Breast epithelium (tissue), 4 donors: ENCODE results near the gene FAM76B. TPM values are rescaled to one million over a fixed set of nuclear protein-coding genes. Genes with fewer than 3 reads are reported as not detected.

Source experiments
- DNase-seq, 2 donors: peaks; one replicate each; pipeline ENCODE4 v3.0.0-alpha.2; 2019; ENCODE audit warnings: low spot score in 2 of 2
- H3K27ac ChIP-seq, 2 donors: fragments of 200-600 bp; sonication (generic) in 1 of 2; one replicate each; pipeline ENCODE4 v1.5.1; 2016 to 2019; ENCODE audit warnings: mild to moderate bottlenecking in 1 of 2
- H3K27me3 ChIP-seq, 2 donors: fragments of 200-600 bp; sonication (generic) in 1 of 2; one replicate each; pipeline versions ENCODE4 v1.5.1 to v1.6.0; 2017 to 2019; ENCODE audit warnings: control low read depth in 1 of 2, mild to moderate bottlenecking in 1 of 2
- H3K36me3 ChIP-seq: fragments of 200-600 bp; one replicate; pipeline ENCODE4 v1.5.1; 2019
- H3K4me1 ChIP-seq, 2 donors: fragments of 200-600 bp; sonication (generic); one replicate each; pipeline ENCODE4 v1.5.1; 2016 to 2019; ENCODE audit warnings: control low read depth in 1 of 2
- H3K4me3 ChIP-seq, 3 donors: fragments of 200-600 bp; sonication (generic); 1 replicate in 2 of 3; 2 replicates in 1 of 3; pipeline ENCODE4 v1.5.1; 2016 to 2019; ENCODE audit warnings: mild to moderate bottlenecking in 3 of 3, moderate library complexity in 2 of 3
- H3K9me3 ChIP-seq, 2 donors: fragments of 200-600 bp; sonication (generic) in 1 of 2; one replicate each; pipeline ENCODE4 v1.5.1; 2016 to 2019; ENCODE audit warnings: control low read depth in 1 of 2
- POLR2A ChIP-seq: fragments of 450-650 bp; IDR thresholded peaks from one replicate; pipeline ENCODE4 v1.6.1; 2016; ENCODE audit warnings: antibody characterized with exemption, mild to moderate bottlenecking, moderate library complexity
- POLR2AphosphoS5 ChIP-seq, 3 donors: sonication (generic); formaldehyde crosslinking; IDR thresholded peaks; one replicate each; pipeline ENCODE4 v1.6.1; 2017; ENCODE audit warnings: antibody characterized with exemption in 3 of 3
- intact Hi-C: fragments of 100-400 bp; cut with DNase I; formaldehyde crosslinking; loops from one replicate; pipeline ENCODE4 v1.15.1; 2023; ENCODE audit warnings: low total_unique reads
- total RNA-seq, 3 donors: library from RNA; depleted of rRNA; stranded (reverse); fragments of >200 nt; gene quantifications; one replicate each; pipeline ENCODE4 v1.1.0, GENCODE V29; 2016
- TF ChIP-seq, protein P1 (sequence below), 3 donors: fragments of 450-650 bp; IDR thresholded peaks; one replicate each; pipeline ENCODE4 v1.5.1; 2016 to 2017; ENCODE audit warnings: antibody characterized with exemption in 3 of 3, mild to moderate bottlenecking in 3 of 3, moderate library complexity in 3 of 3

The FAM76B gene
- total RNA-seq, 3 donors from 2014 or later: 42.1 to 69.7 (median 48.8) TPM

DNA sequence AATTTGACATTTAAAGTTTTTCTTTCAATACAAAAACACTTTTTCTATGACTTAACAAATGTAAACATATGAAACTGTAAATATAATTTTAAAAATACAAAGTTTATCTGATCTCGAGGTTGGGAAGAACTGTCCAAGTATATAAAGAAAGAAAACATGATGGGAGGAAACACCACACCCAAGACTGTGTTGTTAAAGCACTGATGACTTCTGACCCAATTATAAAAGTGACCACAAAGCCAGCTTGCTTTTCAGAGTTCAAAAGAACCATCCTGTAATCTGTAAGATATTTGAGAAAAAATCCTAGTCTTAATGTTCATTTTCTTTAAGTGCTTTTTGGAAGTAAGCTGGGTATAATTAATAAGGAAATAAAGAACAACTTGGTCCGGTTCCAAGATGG lies 16.3 kb upstream of the FAM76B start:
- intact Hi-C loops: no loop called here
- TF ChIP-seq POLR2AphosphoS5 (IDR thresholded peaks at IDR 0.05) (no peak), POLR2A (no peak)
- TF ChIP-seq, protein P1, sequence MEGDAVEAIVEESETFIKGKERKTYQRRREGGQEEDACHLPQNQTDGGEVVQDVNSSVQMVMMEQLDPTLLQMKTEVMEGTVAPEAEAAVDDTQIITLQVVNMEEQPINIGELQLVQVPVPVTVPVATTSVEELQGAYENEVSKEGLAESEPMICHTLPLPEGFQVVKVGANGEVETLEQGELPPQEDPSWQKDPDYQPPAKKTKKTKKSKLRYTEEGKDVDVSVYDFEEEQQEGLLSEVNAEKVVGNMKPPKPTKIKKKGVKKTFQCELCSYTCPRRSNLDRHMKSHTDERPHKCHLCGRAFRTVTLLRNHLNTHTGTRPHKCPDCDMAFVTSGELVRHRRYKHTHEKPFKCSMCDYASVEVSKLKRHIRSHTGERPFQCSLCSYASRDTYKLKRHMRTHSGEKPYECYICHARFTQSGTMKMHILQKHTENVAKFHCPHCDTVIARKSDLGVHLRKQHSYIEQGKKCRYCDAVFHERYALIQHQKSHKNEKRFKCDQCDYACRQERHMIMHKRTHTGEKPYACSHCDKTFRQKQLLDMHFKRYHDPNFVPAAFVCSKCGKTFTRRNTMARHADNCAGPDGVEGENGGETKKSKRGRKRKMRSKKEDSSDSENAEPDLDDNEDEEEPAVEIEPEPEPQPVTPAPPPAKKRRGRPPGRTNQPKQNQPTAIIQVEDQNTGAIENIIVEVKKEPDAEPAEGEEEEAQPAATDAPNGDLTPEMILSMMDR (IDR thresholded peaks at IDR 0.05): no peak
- Histone ChIP-seq H3K9me3 (no peaks in the 10 kb centered on the region), H3K27me3 (no peaks in the 10 kb centered on the region), H3K36me3 (no peaks in the 10 kb centered on the region), H3K4me3 (no peak overlapping the region), H3K27ac (no peak overlapping the region), H3K4me1 (no peaks in the 10 kb centered on the region)
- DNase-seq: no peak

DNA sequence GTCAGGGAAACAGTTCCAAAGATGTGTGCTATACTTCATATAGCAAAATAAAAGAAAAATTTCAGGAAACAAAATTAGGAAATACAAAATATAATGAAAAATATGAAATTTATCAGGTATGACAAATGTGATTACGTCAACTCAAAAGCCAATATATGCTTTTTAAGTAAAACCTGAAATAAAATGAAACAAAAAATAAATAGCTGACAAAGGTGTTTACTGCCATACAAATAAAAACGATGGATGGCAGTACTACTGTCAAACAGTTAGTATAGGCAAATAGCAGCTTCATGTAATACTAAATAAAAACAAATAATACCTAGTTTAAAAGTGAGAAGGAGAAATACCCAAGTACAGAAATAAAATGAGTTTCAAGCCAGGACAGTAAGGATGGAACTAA lies 14.4 kb upstream of the FAM76B start:
- Histone ChIP-seq H3K27me3 (no peaks in the 10 kb centered on the region), H3K4me3 (no peak overlapping the region), H3K9me3 (no peaks in the 10 kb centered on the region), H3K36me3 (no peaks in the 10 kb centered on the region), H3K27ac (no peak overlapping the region), H3K4me1 (no peaks in the 10 kb centered on the region)
- intact Hi-C loops: no loop called here
- no peak for TF ChIP-seq POLR2AphosphoS5 (IDR thresholded peaks at IDR 0.05)
- no peak for TF ChIP-seq POLR2A
- TF ChIP-seq, protein P1 (IDR thresholded peaks at IDR 0.05): no peak
- no peak for DNase-seq

DNA sequence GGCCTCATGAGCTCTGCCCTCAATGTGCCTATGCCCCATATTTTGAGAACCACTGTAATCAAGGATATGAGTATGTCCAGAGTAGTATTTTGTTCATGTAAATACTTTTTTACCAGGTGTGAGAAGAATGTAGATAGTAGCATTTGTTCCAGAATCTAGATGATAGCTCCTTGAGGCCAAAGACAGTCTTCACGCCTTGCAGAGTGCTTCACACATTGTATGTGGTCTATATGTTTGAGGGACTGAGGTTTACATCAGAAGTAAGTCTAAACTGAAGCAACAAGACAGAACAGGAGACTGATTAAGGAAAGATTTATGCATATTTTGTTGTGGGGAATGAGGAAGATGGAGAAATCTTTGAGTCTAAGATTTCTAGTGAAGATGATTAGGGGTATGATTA lies 13.2 kb upstream of the FAM76B start:
- H3K27me3 ChIP-seq: no peaks in the 10 kb centered on the region
- no peak overlapping the region for H3K4me3 ChIP-seq
- DNase-seq: no peak
- no peaks in the 10 kb centered on the region for H3K36me3 ChIP-seq
- TF ChIP-seq, protein P1 (IDR thresholded peaks at IDR 0.05): no peak
- TF ChIP-seq POLR2A: no peak
- no peak for TF ChIP-seq POLR2AphosphoS5 (IDR thresholded peaks at IDR 0.05)
- intact Hi-C loops: no loop called here
- no peaks in the 10 kb centered on the region for H3K9me3 ChIP-seq
- H3K27ac ChIP-seq: no peak overlapping the region
- no peaks in the 10 kb centered on the region for H3K4me1 ChIP-seq

DNA sequence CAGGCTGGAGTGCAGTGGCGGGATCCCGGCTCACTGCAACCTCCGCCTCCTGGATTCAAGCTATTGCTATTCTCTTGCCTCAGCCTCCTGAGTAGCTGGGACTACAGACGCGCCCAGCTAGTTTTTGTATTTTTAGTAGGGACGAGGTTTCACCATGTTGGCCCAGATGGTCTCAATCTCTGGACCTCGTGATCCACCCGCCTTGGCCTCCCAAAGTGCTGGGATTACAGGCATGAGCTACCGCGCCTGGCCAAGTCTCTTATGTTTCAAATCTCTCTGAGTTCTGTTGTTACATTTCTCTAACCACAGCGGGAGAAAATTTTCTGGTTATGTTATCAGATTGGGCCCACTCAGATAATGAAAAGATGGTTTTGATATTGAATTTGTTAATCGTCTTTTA lies 10.9 kb upstream of the FAM76B start:
- Histone ChIP-seq H3K4me3 (no peak overlapping the region), H3K36me3 (no peaks in the 10 kb centered on the region), H3K27ac (no peak overlapping the region), H3K9me3 (no peaks in the 10 kb centered on the region), H3K4me1 (no peaks in the 10 kb centered on the region), H3K27me3 (no peaks in the 10 kb centered on the region)
- TF ChIP-seq POLR2A (no peak), POLR2AphosphoS5 (IDR thresholded peaks at IDR 0.05) (peak in 1 of 3 donors; percentile 51)
- TF ChIP-seq, protein P1 (IDR thresholded peaks at IDR 0.05): no peak
- intact Hi-C loops: no loop called here
- no peak for DNase-seq

DNA sequence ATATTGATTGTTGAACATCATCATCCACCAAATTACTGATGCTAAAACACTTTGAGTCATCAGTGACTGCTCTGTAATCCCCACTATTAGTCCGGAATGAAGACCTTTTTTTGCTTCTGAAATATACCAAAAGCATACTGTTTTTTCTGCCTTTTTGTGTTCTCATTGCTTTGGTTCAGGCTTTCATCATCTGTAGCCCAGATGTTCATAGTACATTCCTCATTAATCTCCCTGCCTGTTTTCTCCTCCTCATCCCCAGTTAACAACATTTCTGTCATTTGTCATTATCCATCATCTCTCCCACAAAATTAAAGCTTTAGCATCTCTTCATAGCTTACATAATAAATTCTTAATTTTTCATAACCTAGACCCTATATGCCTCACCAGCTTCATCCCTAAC lies 10.0 kb upstream of the FAM76B start:
- H3K36me3 ChIP-seq: no peaks in the 10 kb centered on the region
- TF ChIP-seq POLR2AphosphoS5 (IDR thresholded peaks at IDR 0.05): no peak
- TF ChIP-seq, protein P1 (IDR thresholded peaks at IDR 0.05): no peak
- TF ChIP-seq POLR2A: no peak
- DNase-seq: no peak
- intact Hi-C loops: no loop called here
- H3K27ac ChIP-seq: no peak overlapping the region
- H3K9me3 ChIP-seq: no peaks in the 10 kb centered on the region
- no peak overlapping the region for H3K4me3 ChIP-seq
- no peaks in the 10 kb centered on the region for H3K4me1 ChIP-seq
- H3K27me3 ChIP-seq: no peaks in the 10 kb centered on the region
